CD4-positive, alpha-beta T cell treated with Interleukin-21 for 1 hour (primary cell): ENCODE measurements around the gene ZNF598.

ENCODE experiments used
- DNase-seq: peaks from one replicate; pipeline ENCODE4 v3.0.0-alpha.2; 2020

ZNF598 gene

GRCh38 chr16:2005646-2006045, 4.0 kb downstream of the ZNF598 start:
- no peak for DNase-seq

DNA sequence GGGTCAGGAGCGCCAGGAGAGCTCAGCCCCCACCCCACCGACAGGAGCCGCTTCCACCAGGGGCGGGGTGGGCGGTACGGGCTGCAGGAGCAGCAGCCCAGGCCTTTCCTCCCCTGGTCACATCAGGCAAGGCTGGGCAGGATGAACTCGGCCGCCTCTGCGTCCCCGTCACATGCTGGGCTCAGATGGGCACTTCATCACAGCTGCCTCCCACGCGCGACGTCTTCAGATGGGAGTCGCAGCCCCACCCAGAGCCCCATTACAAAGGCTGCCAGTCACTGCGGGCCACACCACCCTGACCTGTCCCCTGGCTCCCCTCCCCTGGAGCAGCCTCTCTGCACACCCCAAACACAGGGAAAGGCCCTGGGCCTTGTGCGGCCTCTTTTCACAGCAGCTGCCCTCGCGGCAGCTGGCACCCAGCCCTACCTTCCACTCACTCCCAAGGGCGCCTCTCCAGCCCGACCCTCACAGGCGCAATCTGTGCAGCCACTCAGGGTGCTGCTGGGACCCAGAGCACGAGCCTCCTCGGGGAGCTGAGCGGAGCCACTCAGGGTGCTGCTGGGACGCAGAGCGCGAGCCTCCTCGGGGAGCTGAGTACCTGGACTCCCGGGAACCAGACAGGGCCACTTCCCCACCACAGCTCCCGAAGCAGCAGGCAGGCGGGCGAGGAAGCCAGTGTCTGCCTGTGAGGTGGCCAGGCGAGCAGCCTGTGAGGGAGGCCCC, 4.7 kb downstream of the ZNF598 start:
- no peak for DNase-seq

GRCh38 chr16:2003827-2004641, 5.6 kb downstream of the ZNF598 start:
- peak; percentile 86 for DNase-seq

- DNase-seq: no peak
Observed at GRCh38 chr16:2003231-2003826, 6.3 kb downstream of the ZNF598 start.

DNA sequence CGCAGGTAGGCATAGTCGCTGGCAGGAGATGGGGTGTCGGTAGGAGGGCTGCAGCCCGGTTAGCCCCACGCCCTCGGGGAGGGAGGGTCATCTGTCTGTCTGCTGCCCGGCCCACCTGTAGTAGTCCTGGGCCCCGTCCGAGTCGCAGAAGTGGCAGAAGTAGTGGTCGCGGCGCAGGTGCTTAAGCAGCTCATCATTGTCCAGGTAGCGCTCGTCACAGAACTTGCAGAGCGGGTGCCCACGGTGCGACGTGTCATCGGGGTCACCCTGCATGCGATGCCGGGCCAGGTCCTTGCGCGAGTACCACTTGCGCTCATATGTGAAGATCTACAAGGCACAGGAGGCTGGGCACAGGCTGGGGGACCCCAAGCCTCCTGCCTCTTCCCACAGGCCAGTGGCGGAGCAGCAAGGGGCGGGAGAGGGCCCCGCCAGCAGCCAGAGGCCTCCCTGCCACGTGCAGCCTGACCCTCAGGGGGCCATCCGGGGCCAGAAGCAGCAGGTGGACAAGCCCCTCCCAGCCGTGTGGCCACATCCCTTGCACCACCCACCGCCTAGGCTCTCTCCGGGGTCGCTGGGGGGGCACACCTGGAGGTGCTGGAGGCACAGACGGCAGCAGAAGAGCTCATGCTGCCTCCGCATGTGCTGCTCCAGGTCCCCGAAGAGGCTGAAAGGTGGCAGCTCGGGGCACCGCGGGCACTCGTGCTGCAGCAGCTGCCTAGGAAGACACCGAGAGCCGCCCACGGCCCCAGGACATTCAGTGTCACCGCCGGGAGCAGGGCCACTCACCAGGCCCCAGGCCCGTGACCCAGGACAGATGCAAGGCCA, 7.0 kb downstream of the ZNF598 start:
- no peak for DNase-seq

DNA sequence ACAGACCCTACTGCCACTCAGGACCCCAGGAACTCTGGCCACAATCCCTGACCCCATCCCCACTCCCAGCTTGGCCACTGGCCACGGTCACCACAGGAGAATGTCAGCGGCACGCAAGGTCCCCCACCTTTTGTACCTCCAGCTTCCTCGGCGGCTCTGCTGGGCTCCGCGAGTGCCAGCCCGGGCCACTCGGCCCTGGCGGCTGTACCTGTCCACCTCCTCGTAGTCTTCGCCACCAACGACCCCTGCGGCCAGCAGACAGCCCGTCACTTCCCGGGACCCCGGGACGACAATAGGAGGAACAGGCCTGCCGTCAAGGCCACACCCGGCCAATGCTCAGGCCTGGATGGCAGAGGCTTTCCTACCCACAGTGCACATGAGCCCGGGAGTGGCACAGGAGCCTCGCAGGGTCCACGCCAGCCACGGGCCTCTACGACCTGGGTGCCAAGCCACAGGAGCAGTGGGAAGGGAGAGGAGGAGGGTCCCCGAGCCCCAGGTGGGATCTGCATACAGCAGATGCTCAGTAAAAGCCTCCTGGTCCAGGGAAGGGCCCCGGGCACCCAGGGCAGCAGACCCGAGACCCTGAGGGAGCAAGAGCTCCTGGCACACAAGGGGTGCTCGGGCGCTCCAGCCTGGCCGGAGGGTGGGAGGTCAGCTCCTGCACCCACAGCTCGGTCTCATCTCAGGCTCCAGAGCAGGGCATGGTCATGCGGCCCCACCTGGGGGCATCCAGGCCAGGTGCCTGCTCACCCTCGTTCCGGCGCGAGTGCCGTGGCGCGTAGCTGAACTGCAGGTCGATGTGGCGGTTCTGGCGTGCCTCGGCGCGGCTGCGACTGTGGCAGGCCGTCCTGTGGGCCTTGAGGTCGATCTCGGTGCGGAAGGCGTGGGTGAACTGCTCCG, 7.9 kb downstream of the ZNF598 start:
- DNase-seq: no peak

- no peak for DNase-seq
Observed at GRCh38 chr16:2001035-2001434, 8.6 kb downstream of the ZNF598 start.

- DNase-seq: no peak
Observed at GRCh38 chr16:1999866-2000514, 9.6 kb downstream of the ZNF598 start.

- DNase-seq: no peak
Observed at GRCh38 chr16:1998852-1999801, 10.5 kb downstream of the ZNF598 start.

DNA sequence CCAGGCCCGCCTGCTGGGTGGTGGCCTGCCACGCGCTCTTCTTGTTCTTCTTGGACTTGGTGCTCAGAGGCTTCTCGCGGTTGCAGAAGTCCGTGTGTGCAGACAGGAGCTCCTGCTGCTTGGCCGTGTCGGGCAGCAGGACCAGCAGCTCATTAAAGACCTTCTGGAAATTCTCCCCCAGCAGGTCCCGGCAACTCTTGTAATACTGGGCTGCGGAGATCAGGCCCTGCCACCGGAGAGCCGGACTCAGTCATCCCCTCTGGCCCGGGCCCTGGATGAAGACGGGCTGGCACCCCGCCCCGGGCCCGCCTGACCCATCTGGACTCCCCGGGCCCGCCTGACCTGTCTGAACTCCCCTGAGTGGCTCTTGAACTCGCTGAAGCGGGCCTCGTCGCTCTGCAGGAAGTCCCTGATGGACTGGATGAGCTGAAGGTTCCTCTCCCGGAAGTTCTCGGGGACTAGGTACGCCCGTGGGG, 11.2 kb downstream of the ZNF598 start:
- no peak for DNase-seq

- no peak for DNase-seq
Observed at GRCh38 chr16:1997494-1998359, 11.9 kb downstream of the ZNF598 start.

DNA sequence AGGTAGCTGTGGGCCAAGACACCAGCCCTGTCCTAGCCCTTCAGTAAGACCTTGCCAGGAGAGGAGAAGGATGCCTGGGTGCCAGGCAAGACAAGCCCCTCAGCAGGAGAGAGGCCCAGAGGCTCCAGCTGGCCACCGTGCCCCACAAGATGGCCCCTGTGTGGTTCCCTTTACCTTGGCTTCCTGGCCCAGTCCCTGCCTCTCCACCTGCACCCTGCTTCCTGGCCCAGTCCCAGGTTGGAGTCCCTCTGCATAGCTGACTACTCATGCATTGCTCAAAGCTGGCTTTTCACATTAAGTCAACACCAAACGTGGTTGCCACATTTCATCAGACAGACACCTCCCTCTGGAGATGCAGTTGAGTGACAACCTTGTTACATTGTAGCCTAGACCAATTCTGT, 15.9 kb downstream of the ZNF598 start:
- DNase-seq: peak; percentile 25

GRCh38 chr16:1992704-1993317, 16.8 kb downstream of the ZNF598 start:
- DNase-seq: no peak

DNA sequence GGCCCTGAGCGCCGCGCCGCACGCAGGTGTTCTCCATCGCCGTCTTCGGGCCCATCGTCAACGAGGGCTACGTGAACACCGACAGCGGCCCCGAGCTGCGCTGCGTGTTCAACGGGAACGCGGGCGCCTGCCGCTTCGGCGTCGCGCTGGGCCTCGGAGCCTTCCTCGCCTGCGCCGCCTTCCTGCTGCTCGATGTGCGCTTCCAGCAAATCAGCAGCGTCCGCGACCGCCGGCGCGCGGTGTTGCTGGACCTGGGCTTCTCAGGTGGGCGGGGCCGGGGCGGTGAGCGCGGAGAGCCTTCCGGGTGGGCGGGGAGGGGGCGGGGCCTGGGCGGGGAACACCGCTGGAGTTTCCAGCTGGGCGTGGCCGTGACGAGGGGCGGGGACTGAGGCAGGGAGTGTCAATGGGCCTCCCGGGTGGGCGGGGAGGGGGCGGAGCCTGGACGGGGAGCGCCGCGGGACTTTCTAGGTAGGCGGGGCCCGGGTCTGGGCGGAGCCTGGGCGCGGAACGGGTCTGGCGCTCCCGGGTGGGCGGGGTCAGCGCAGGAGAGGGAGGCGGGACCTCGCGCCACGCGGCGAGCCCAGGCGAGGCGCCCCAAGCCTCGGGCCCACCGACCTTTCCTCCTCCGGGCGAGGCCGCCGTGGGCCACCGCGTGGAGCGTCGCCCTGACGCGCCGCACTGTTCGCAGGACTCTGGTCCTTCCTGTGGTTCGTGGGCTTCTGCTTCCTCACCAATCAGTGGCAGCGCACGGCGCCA, 17.5 kb downstream of the ZNF598 start:
- peak; percentile 98 for DNase-seq

DNA sequence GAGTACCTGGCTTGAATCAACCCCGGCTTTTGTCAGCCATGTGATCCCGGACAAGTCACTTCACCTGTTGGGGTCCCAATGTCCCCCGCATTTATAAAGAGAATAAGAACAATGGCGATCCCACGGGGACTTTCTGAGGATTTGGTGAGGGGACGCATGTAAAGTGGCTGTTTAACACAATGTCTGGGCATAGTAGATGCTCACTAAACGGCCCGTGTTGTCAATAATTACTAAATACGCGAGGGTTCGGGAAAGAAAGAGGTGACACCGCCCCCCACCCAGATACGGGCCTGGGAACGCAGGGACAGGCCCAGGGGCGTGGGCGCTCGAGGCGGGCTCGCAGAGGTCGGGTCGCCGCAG, 18.1 kb downstream of the ZNF598 start:
- no peak for DNase-seq

- DNase-seq: peak; percentile 73
Observed at GRCh38 chr16:1991135-1991551, 18.5 kb downstream of the ZNF598 start.

DNA sequence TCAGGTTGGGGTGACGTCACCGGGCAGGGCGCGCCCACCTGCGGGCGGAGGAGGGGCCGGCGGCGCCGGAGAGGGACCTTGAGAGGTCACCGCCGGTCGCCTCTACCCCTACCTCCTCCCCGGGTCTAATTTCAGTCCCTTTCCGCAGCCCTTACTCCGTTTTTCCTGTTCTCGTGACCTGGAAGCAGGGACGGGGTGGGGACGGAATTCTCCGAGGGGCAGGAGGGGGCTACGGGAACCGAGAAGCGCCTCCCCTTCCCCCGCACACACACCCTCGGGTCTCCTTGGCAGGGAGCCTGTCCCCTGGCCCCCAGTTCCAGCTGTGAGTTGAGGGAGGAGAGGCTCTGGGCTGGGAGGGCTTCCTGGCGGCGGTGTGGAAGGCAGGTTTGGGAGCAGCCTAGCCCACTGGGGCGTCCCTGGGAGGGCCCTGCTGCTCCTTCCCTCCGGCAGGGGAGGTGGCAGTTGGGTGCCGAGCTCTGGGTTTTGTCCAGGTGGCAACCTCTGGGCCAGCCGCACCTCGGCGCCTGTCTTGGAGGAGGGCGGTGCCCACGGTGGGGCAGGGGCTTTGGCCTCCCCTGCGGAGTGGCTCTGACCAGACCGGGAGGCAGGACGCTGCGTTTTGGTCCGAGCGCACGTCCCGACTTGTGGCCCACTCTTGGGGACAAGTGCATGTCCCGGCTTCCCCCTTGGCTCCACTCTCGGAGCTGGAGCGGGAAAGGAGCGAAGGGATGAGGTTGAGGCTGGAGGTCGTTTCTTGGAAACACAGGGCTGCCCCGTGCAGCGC, 19.1 kb downstream of the ZNF598 start:
- peak; percentile 63 for DNase-seq
